K562 (cell line): ENCODE results near the gene COP1. TPM values are rescaled to one million over a fixed set of nuclear protein-coding genes. Genes with fewer than 3 reads are reported as not detected.

Source experiments
- ATAC-seq: fragments of 200-7000 bp; cut with Tn5 transposase; 3 replicates; pipeline ENCODE4 v1.9.1; 2020; ENCODE audit warnings: moderate library complexity
- BruUV-seq: library from RNA; stranded (reverse); fragments of 400-500 nt; replicated peaks from 2 replicates; lab custom pipeline; 2021; lab: Mats Ljungman, UMichigan
- CTCF ChIA-PET: fragments of 300-600 bp; formaldehyde crosslinking; extraction: SDS; loops from one replicate; lab custom pipeline; 2021; ENCODE audit warnings: low intra/inter-chr PET ratio; lab: Yijun Ruan, JAX
- POLR2A ChIA-PET: fragments of 300-600, 350-650 bp; sonication (Branson Sonifier 250); formaldehyde crosslinking; extraction: SDS; loops from one replicate; lab custom pipeline; 2021; ENCODE audit warnings: antibody characterized with exemption, inconsistent platforms; lab: Yijun Ruan, JAX
- DNase-seq, 4 experiments: peaks; one replicate each; pipeline versions ENCODE4 v3.0.0 to v3.0.0-alpha.2; 2011 to 2018; ENCODE audit warnings: low spot score in 3 of 4, mixed read lengths in 3 of 4; ENCODE audit errors: extremely low read depth in 1 of 4
- FAIRE-seq: peaks from 2 replicates; lab custom pipeline; 2011; peaks lifted over from hg19 to GRCh38; lab: Jason Lieb, UNC
- H2AFZ ChIP-seq: 2 replicates; pipeline ENCODE4 v1.6.0; 2011; ENCODE audit warnings: low read depth, low read length, control low read depth, inconsistent platforms
- H3K27ac ChIP-seq: fragments of 200-600 bp; 3 replicates; pipeline ENCODE4 v1.8.0; 2011; ENCODE audit warnings: low read depth, mild to moderate bottlenecking, control low read depth, inconsistent platforms, low read length, moderate library complexity, mixed read lengths; ENCODE audit errors: extremely low read depth
- H3K27me3 ChIP-seq, 2 experiments: fragments of 300-600 bp in 1 of 2; 2 replicates in 1 of 2; 3 replicates in 1 of 2; pipeline versions ENCODE4 v1.6.0 to v1.8.0; 2011; ENCODE audit warnings: inconsistent platforms in 2 of 2, low read length in 2 of 2, mild to moderate bottlenecking in 1 of 2, mixed read lengths in 1 of 2, moderate library complexity in 1 of 2; ENCODE audit not compliant: control insufficient read depth in 2 of 2, insufficient read depth in 2 of 2
- H3K36me3 ChIP-seq: fragments of 300-600 bp; 3 replicates; pipeline ENCODE4 v1.8.0; 2011; ENCODE audit warnings: mild to moderate bottlenecking, low read length, inconsistent platforms; ENCODE audit not compliant: control insufficient read depth, insufficient read depth
- H3K4me1 ChIP-seq, 2 experiments: fragments of 200-600 bp in 1 of 2; replicated peaks in 1 of 2; 2 replicates in 1 of 2; 3 replicates in 1 of 2; pipeline versions ENCODE4 v1.5.1 to v1.8.0; 2011; ENCODE audit warnings: inconsistent platforms in 2 of 2, low read length in 2 of 2, mild to moderate bottlenecking in 1 of 2, mixed read lengths in 1 of 2, moderate library complexity in 1 of 2; ENCODE audit not compliant: control insufficient read depth in 2 of 2, insufficient read depth in 2 of 2
- H3K4me2 ChIP-seq: 2 replicates; pipeline ENCODE4 v1.6.1; 2011; ENCODE audit warnings: low read length, control low read depth, inconsistent platforms, mixed read lengths; ENCODE audit not compliant: insufficient read depth
- H3K4me3 ChIP-seq: fragments of 200-600 bp; sonication (generic), shearing (Covaris generic); 2 replicates; pipeline ENCODE4 v1.5.1; 2016; ENCODE audit warnings: control low read depth, inconsistent platforms
- H3K79me2 ChIP-seq: fragments of 200-600 bp; 3 replicates; pipeline ENCODE4 v1.8.0; 2011; ENCODE audit warnings: low read length, inconsistent platforms; ENCODE audit not compliant: control insufficient read depth, insufficient read depth
- H3K9ac ChIP-seq, 2 experiments: 2 replicates each; pipeline versions ENCODE4 v1.6.0 to v1.6.1; 2011; ENCODE audit warnings: low read depth in 2 of 2, low read length in 2 of 2, control low read depth in 1 of 2, inconsistent platforms in 1 of 2, mild to moderate bottlenecking in 1 of 2, mixed read lengths in 1 of 2; ENCODE audit not compliant: insufficient read depth in 1 of 2
- H3K9me1 ChIP-seq: one replicate; pipeline ENCODE4 v1.6.0; 2011; ENCODE audit warnings: inconsistent platforms, mild to moderate bottlenecking, low read length, moderate library complexity; ENCODE audit not compliant: control insufficient read depth, insufficient read depth
- H3K9me3 ChIP-seq: replicated peaks from 2 replicates; pipeline ENCODE4 v1.5.1; 2011; ENCODE audit warnings: low read depth, low read length, inconsistent platforms; ENCODE audit not compliant: control insufficient read depth, insufficient read depth
- H4K20me1 ChIP-seq: replicated peaks from 2 replicates; pipeline ENCODE4 v1.6.1; 2011; ENCODE audit warnings: low read length, inconsistent platforms, mixed read lengths; ENCODE audit not compliant: control insufficient read depth, insufficient read depth
- ELF2 ChIP-seq: fragments of 250-450 bp; sonication (Bioruptor Pico); IDR thresholded peaks from 2 replicates; pipeline ENCODE4 v1.5.0; 2021; ENCODE audit warnings: mild to moderate bottlenecking
- ETV1 ChIP-seq: fragments of 450-650 bp; conservative IDR thresholded peaks from 2 replicates; pipeline ENCODE4 v1.6.1; 2016; ENCODE audit warnings: missing genetic modification characterization, control low read depth, low read depth, missing compliant biosample characterization
- SIN3A ChIP-seq, 2 experiments: fragments of 150-350 bp in 1 of 2; IDR thresholded peaks; 2 replicates each; pipeline ENCODE4 v1.6.1; 2011 to 2016; ENCODE audit warnings: borderline replicate concordance in 2 of 2, low read depth in 2 of 2, low read length in 2 of 2, mild to moderate bottlenecking in 2 of 2, moderate library complexity in 2 of 2; ENCODE audit not compliant: control insufficient read depth in 1 of 2
- STAT5A ChIP-seq: IDR thresholded peaks from 2 replicates; pipeline ENCODE4 v1.6.1; 2012; ENCODE audit warnings: low read length, inconsistent platforms, borderline replicate concordance
- TBP ChIP-seq: optimal IDR thresholded peaks from 2 replicates; pipeline ENCODE3; 2011; ENCODE audit warnings: low read depth, low read length, improper control_type of control experiment
- in situ Hi-C: fragments of 300-500 bp; cut with MboI; formaldehyde crosslinking; loops from 4 replicates; pipeline ENCODE4 v1.15.0; 2018; ENCODE audit warnings: inconsistent platforms, mixed read lengths
- intact Hi-C: fragments of 100-400 bp; cut with micrococcal nuclease; formaldehyde crosslinking; loops from 2 replicates; pipeline ENCODE4 v1.14.2; 2022
- polyA plus RNA-seq, 8 experiments: library from polyadenylated mRNA; depleted of rRNA in 4 of 8; stranded (reverse) in 5 of 8; unstranded in 3 of 8; fragments of >200 nt; fragmentation: Nextera tagmentation in 2 of 8; fragmentation: Illumina TruSeq in 1 of 8; extraction: Ambion mirVana in 2 of 8; extraction: Trizol in 1 of 8; gene quantifications; 2 replicates each; pipeline versions ENCODE4 v1.2.1 to v1.2.3, GENCODE V29; 2011 to 2014; ENCODE audit warnings: inconsistent platforms in 1 of 8, missing spikeins in 1 of 8
- total RNA-seq, 7 experiments: library from RNA; depleted of rRNA in 6 of 7; stranded (reverse); fragments of >200 nt in 6 of 7; fragmentation: Illumina TruSeq in 2 of 7; extraction: Trizol in 2 of 7; gene quantifications; 2 replicates each; pipeline versions ENCODE4 v1.2.1 to v1.2.3, GENCODE V29; 2011 to 2021; ENCODE audit warnings: low replicate concordance in 1 of 7
- TF ChIP-seq, protein P1 (sequence below): fragments of 450-650 bp; IDR thresholded peaks from 2 replicates; pipeline ENCODE4 v1.6.1; 2016; ENCODE audit warnings: low read depth
- TF ChIP-seq, protein P2 (sequence below): sonication (generic); formaldehyde crosslinking; IDR thresholded peaks from 2 replicates; pipeline ENCODE4 v1.8.1; 2023; ENCODE audit warnings: mild to moderate bottlenecking, missing genetic modification reagents

Gene COP1
- total and polyA plus RNA-seq, 9 of the 15 experiments (the other 6 are each of a cell fraction or from before 2014, with no cell fraction given), result 25.8 to 77.7 (median 58.6) TPM

- FAIRE-seq, result no peak
- H3K9ac ChIP-seq, result no peak overlapping the region
- no TSS peak for BruUV-seq
- ChIA-PET CTCF (no interaction called here), POLR2A (no interaction called here)
- H3K4me1 ChIP-seq, result no peaks in the 10 kb centered on the region
- intact Hi-C loops (loop anchor here (5.0 kb wide), 1 partner anchor 88 kb away; the partner anchor contains the start of gene COP1), in situ Hi-C loops (no loop called here)
- H2AFZ ChIP-seq, result no peak overlapping the region
- peaks cover 5% of the 10 kb centered on the region; the same call in 1 of the 2 replicates for H3K9me3 ChIP-seq
- H3K4me2 ChIP-seq, result no peak overlapping the region
- H3K27me3 ChIP-seq, result no peaks in the 10 kb centered on the region
- H3K79me2 ChIP-seq, result no peaks in the 10 kb centered on the region
- H3K4me3 ChIP-seq, result no peak overlapping the region
- H3K9me1 ChIP-seq, result no peaks in the 10 kb centered on the region
- no peak for ATAC-seq
- peaks cover 15% of the 10 kb centered on the region; the same call in 2 of the 3 replicates for H3K36me3 ChIP-seq
- no peak for DNase-seq
- H3K27ac ChIP-seq, result no peak overlapping the region
- no peaks in the 10 kb centered on the region for H4K20me1 ChIP-seq
- TF ChIP-seq, protein P1, sequence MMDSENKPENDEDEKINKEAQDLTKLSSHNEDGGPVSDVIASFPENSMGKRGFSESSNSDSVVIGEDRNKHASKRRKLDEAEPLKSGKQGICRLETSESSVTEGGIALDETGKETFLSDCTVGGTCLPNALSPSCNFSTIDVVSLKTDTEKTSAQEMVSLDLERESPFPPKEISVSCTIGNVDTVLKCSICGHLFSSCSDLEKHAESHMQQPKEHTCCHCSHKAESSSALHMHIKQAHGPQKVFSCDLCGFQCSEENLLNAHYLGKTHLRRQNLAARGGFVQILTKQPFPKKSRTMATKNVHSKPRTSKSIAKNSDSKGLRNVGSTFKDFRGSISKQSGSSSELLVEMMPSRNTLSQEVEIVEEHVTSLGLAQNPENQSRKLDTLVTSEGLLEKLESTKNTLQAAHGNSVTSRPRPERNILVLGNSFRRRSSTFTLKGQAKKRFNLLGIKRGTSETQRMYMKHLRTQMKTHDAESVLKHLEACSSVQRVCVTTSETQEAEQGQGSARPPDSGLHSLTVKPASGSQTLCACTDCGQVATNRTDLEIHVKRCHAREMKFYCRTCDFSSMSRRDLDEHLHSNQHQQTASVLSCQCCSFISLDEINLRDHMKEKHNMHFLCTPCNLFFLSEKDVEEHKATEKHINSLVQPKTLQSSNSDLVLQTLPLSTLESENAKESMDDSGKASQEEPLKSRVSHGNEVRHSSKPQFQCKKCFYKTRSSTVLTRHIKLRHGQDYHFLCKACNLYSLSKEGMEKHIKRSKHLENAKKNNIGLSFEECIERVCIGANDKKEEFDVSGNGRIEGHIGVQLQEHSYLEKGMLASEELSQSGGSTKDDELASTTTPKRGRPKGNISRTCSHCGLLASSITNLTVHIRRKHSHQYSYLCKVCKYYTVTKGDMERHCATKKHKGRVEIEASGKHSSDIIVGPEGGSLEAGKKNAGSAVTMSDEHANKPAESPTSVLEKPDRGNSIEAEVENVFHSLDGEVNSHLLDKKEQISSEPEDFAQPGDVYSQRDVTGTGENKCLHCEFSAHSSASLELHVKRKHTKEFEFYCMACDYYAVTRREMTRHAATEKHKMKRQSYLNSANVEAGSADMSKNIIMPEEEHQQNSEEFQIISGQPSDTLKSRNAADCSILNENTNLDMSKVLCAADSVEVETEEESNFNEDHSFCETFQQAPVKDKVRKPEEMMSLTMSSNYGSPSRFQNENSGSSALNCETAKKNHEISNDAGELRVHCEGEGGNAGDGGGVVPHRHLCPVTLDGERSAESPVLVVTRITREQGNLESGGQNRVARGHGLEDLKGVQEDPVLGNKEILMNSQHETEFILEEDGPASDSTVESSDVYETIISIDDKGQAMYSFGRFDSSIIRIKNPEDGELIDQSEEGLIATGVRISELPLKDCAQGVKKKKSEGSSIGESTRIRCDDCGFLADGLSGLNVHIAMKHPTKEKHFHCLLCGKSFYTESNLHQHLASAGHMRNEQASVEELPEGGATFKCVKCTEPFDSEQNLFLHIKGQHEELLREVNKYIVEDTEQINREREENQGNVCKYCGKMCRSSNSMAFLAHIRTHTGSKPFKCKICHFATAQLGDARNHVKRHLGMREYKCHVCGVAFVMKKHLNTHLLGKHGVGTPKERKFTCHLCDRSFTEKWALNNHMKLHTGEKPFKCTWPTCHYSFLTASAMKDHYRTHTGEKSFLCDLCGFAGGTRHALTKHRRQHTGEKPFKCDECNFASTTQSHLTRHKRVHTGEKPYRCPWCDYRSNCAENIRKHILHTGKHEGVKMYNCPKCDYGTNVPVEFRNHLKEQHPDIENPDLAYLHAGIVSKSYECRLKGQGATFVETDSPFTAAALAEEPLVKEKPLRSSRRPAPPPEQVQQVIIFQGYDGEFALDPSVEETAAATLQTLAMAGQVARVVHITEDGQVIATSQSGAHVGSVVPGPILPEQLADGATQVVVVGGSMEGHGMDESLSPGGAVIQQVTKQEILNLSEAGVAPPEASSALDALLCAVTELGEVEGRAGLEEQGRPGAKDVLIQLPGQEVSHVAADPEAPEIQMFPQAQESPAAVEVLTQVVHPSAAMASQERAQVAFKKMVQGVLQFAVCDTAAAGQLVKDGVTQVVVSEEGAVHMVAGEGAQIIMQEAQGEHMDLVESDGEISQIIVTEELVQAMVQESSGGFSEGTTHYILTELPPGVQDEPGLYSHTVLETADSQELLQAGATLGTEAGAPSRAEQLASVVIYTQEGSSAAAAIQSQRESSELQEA, result no peak
- no peak for TF ChIP-seq TBP
- no peak for TF ChIP-seq ELF2 (CRISPR knock-in tag)
- TF ChIP-seq, protein P2, sequence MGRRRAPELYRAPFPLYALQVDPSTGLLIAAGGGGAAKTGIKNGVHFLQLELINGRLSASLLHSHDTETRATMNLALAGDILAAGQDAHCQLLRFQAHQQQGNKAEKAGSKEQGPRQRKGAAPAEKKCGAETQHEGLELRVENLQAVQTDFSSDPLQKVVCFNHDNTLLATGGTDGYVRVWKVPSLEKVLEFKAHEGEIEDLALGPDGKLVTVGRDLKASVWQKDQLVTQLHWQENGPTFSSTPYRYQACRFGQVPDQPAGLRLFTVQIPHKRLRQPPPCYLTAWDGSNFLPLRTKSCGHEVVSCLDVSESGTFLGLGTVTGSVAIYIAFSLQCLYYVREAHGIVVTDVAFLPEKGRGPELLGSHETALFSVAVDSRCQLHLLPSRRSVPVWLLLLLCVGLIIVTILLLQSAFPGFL, result no peak
- TF ChIP-seq SIN3A (IDR thresholded peaks at IDR 0.05; ENCODE audit: borderline replicate concordance in 2 of 2, control insufficient read depth in 1 of 2, low read depth in 2 of 2, low read length in 2 of 2), result no peak
- TF ChIP-seq STAT5A, result no peak
- no peak for TF ChIP-seq ETV1
Measured at GRCh38 chr1:176118985-176119384, 88.1 kb downstream of the COP1 start.
